Activated CD8-positive, alpha-beta T cell treated with anti-CD3 and anti-CD28 coated beads for 36 hours (primary cell): ENCODE data around the gene MEF2D. TPM values are rescaled to one million over a fixed set of nuclear protein-coding genes. Genes with fewer than 3 reads are reported as not detected.

ENCODE experiments used
- ATAC-seq: fragments of 200-7000 bp; cut with Tn5 transposase; one replicate; pipeline ENCODE4 v1.10.0; 2021; ENCODE audit warnings: mild to moderate bottlenecking, moderate library complexity
- CTCF ChIA-PET: fragments of 350-600 bp; sonication (Branson Sonifier 250); formaldehyde crosslinking; loops from one replicate; lab custom pipeline; 2021; ENCODE audit warnings: antibody characterized with exemption; lab: Charles Lee
- POLR2A ChIA-PET: fragments of 350-600 bp; sonication (Branson Sonifier 250); formaldehyde crosslinking; loops from one replicate; lab custom pipeline; 2021; ENCODE audit warnings: antibody characterized with exemption; lab: Charles Lee
- DNase-seq: peaks from one replicate; pipeline ENCODE4 v3.0.0-alpha.2; 2020
- H3K27ac Mint-ChIP-seq: one replicate; pipeline ENCODE4 v1.8.0; 2021; ENCODE audit warnings: mild to moderate bottlenecking, mixed read lengths
- H3K27me3 Mint-ChIP-seq: one replicate; pipeline ENCODE4 v1.8.0; 2021; ENCODE audit warnings: mixed read lengths
- H3K36me3 Mint-ChIP-seq: one replicate; pipeline ENCODE4 v1.8.0; 2021; ENCODE audit warnings: low read depth, mixed read lengths
- H3K4me1 Mint-ChIP-seq: one replicate; pipeline ENCODE4 v1.8.0; 2021; ENCODE audit warnings: low read depth, mixed read lengths
- H3K4me3 Mint-ChIP-seq: one replicate; pipeline ENCODE4 v1.8.0; 2021; ENCODE audit warnings: mild to moderate bottlenecking, moderate library complexity, mixed read lengths
- H3K9me3 Mint-ChIP-seq: one replicate; pipeline ENCODE4 v1.8.0; 2021; ENCODE audit warnings: mixed read lengths
- CTCF ChIP-seq: fragments of 200-600 bp; IDR thresholded peaks from one replicate; pipeline ENCODE4 v1.8.0; 2022; ENCODE audit warnings: antibody characterized with exemption, mild to moderate bottlenecking
- intact Hi-C: fragments of 100-400 bp; cut with micrococcal nuclease; formaldehyde crosslinking; loops from one replicate; pipeline ENCODE4 v1.10.0; 2022
- total RNA-seq, 2 experiments: library from RNA; stranded (reverse); gene quantifications; one replicate each; pipeline ENCODE4 v1.2.3, GENCODE V29; 2021

Gene MEF2D
- total RNA-seq, 2 experiments from 2014 or later = 35.3 to 35.8 TPM

DNA sequence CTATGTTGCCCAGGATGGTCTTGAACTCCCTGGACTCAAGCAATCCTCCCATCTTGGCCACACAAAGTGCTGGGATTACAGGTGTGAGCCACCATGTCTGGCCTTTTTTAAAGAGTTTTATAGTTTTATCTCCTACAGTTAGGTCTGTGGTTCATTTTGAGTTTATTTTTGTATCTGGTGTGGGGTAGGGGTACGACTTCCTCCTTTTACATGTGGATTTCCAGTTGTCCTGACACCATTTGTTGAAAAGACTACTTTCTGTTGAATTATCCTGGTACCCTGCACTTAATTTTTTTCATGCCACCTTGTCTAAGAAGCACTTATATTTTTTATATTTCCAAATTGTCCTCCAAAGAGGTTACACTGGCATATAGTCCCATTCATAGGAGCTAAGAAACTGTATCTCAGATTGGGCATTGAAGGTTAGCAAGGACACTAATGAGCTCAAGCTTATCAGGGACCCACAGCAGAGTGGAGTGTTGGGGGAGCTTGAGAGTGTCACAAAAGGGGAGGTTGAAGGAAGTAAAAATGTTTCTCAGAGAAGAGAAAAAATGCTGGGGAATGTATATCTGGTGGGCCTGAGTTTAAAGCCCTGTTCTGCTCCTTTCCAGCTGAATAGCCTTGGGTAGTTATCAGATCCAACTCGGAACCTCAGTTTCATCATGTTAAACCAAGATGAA lies 23.4 kb upstream of the MEF2D start:
- no peak for ATAC-seq
- Mint-ChIP-seq H3K27me3 (no peaks in the 10 kb centered on the region), H3K27ac (peak overlapping the region; percentile 75), H3K4me1 (peaks cover 43% of the 10 kb centered on the region), H3K9me3 (no peaks in the 10 kb centered on the region), H3K4me3 (peak overlapping the region; percentile 40), H3K36me3 (peaks cover 8% of the 10 kb centered on the region)
- POLR2A ChIA-PET = interaction anchor here (0.8 to 2.7 kb wide), 10 partner anchors 16 to 138 kb away, joined by 3 to 11 read pairs (median 4); partner anchors contain the start of genes NAXE and TTC24
- TF ChIP-seq CTCF = no peak
- CTCF ChIA-PET = interaction anchor here (0.9 to 4.2 kb wide), 8 partner anchors 13 to 139 kb away, joined by 3 to 35 read pairs (median 6); partner anchors contain the start of genes MEF2D and NAXE
- intact Hi-C loops = no loop called here
- DNase-seq = no peak

- Mint-ChIP-seq H3K27me3 (no peaks in the 10 kb centered on the region), H3K36me3 (peaks cover 2% of the 10 kb centered on the region), H3K27ac (no peak overlapping the region), H3K4me3 (no peak overlapping the region), H3K9me3 (no peaks in the 10 kb centered on the region), H3K4me1 (peaks cover 28% of the 10 kb centered on the region)
- POLR2A ChIA-PET = interaction anchor here (1.0 to 1.2 kb wide), 2 partner anchors 15 to 17 kb away, joined by 3 to 4 read pairs; no protein-coding TSS in a partner anchor
- ATAC-seq (no peak), DNase-seq (no peak)
- intact Hi-C loops = no loop called here
- CTCF ChIA-PET = interaction anchor here (3.1 to 4.2 kb wide), 3 partner anchors 14 to 77 kb away, joined by 10 to 35 read pairs (median 12); no protein-coding TSS in a partner anchor
- TF ChIP-seq CTCF = no peak
Observed at GRCh38 chr1:156522443-156522970, 21.9 kb upstream of the MEF2D start.

- ATAC-seq = no peak
- no peaks in the 10 kb centered on the region for H3K4me1 Mint-ChIP-seq
- H3K36me3 Mint-ChIP-seq = no peaks in the 10 kb centered on the region
- intact Hi-C loops = no loop called here
- no peak overlapping the region for H3K27ac Mint-ChIP-seq
- no peaks in the 10 kb centered on the region for H3K27me3 Mint-ChIP-seq
- H3K4me3 Mint-ChIP-seq = no peak overlapping the region
- TF ChIP-seq CTCF = no peak
- no peaks in the 10 kb centered on the region for H3K9me3 Mint-ChIP-seq
- POLR2A ChIA-PET = interaction anchor here (0.6 to 1.1 kb wide), 2 partner anchors 64 to 73 kb away, joined by 3 read pairs; partner anchors contain the start of gene NAXE
- no peak for DNase-seq
- CTCF ChIA-PET = interaction anchor here (1.0 to 3.1 kb wide), 3 partner anchors 10 to 90 kb away, joined by 3 to 10 read pairs (median 3); no protein-coding TSS in a partner anchor
Observed at GRCh38 chr1:156517748-156518147, 17.2 kb upstream of the MEF2D start.

DNA sequence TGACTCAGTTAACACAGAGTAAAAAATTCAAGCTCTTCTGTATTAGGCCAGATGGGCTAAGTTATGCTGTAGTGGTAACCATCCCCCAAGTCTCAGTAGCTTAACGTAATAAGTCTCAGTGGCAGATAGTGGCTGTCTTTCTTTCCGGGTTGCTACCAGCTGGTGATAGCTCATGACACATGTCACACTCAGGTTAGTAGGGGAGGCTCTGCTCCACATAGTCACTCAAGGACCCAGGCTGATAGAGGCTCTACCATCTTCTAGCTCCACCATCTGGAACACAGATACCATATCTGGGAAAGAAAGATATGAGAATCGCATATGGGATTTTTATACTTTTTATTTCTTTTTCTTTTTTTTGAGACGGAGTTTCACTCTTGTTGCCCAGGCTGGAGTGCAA lies 16.2 kb upstream of the MEF2D start:
- CTCF ChIA-PET = interaction anchor here (1.0 to 3.1 kb wide), 5 partner anchors 9 to 131 kb away, joined by 3 to 10 read pairs (median 3); no protein-coding TSS in a partner anchor
- no peak overlapping the region for H3K27ac Mint-ChIP-seq

More for the DNA sequence above, 16.2 kb upstream of the MEF2D start:
- Mint-ChIP-seq H3K9me3 (no peaks in the 10 kb centered on the region), H3K4me3 (no peak overlapping the region), H3K27me3 (no peaks in the 10 kb centered on the region), H3K36me3 (no peaks in the 10 kb centered on the region), H3K4me1 (peaks cover 5% of the 10 kb centered on the region)
- DNase-seq (no peak), ATAC-seq (no peak)
- intact Hi-C loops = no loop called here
- TF ChIP-seq CTCF = no peak
- POLR2A ChIA-PET = interaction anchor here (0.6 to 1.1 kb wide), 4 partner anchors 29 to 116 kb away, joined by 3 to 4 read pairs (median 3); partner anchors contain the start of gene NAXE
